ENCODE measurements around the gene GABRR3. TPM values are rescaled to one million over a fixed set of nuclear protein-coding genes. Genes with fewer than 3 reads are reported as not detected.

Gene GABRR3
- total RNA-seq, 1 experiment from 2014 or later: not detected

DNA sequence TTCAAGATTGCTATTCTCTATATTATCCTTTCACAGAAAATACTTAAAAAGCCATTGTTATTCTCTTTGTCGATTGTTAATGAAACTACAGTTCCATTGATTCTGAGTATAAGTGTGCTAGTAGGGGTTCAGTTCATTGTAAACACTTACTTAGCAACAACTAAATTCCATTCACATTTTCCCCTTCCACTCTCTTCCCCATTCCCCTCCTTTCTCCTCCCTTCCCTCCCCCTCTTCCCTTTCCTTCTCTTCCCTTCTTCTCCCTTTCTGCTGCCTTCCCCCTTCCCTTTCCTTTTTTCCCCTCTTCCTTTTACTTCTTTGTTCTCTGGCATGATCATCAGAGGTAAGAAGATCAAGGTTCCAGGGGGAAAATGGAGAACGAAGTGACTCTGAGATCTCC lies 41.6 kb downstream of the GABRR3 start:
- TF ChIP-seq, protein P1, sequence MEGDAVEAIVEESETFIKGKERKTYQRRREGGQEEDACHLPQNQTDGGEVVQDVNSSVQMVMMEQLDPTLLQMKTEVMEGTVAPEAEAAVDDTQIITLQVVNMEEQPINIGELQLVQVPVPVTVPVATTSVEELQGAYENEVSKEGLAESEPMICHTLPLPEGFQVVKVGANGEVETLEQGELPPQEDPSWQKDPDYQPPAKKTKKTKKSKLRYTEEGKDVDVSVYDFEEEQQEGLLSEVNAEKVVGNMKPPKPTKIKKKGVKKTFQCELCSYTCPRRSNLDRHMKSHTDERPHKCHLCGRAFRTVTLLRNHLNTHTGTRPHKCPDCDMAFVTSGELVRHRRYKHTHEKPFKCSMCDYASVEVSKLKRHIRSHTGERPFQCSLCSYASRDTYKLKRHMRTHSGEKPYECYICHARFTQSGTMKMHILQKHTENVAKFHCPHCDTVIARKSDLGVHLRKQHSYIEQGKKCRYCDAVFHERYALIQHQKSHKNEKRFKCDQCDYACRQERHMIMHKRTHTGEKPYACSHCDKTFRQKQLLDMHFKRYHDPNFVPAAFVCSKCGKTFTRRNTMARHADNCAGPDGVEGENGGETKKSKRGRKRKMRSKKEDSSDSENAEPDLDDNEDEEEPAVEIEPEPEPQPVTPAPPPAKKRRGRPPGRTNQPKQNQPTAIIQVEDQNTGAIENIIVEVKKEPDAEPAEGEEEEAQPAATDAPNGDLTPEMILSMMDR (IDR thresholded peaks at IDR 0.05; ENCODE audit: insufficient read depth in 1 of 2, low read depth in 1 of 2, low read length in 1 of 2, severe bottlenecking in 1 of 2, unreplicated experiment in 1 of 2): no peak
- Mint-ChIP-seq H3K36me3 (ENCODE audit: insufficient read depth, unreplicated experiment) (no peaks in the 10 kb centered on the region), H3K27ac (ENCODE audit: unreplicated experiment) (no peak overlapping the region), H3K4me3 (ENCODE audit: unreplicated experiment) (no peak overlapping the region), H3K9me3 (ENCODE audit: unreplicated experiment) (peaks cover 3% of the 10 kb centered on the region), H3K27me3 (ENCODE audit: insufficient read depth, unreplicated experiment) (peaks cover 3% of the 10 kb centered on the region), H3K4me1 (ENCODE audit: low read depth, unreplicated experiment) (no peaks in the 10 kb centered on the region)
- BruUV-seq (replicated peaks): no TSS peak
- Histone ChIP-seq H3K4me3 (ENCODE audit: low read depth, low read length) (no peak overlapping the region), H3K9me3 (no peaks in the 10 kb centered on the region), H3K4me1 (0 out of 2 replicates have a peak, but pooled peaks cover 9% of the 10 kb centered on the region), H3K27me3 (replicated peaks; ENCODE audit: control insufficient read depth, insufficient read depth, low read length) (no peaks in the 10 kb centered on the region), H3K36me3 (ENCODE audit: control insufficient read depth, insufficient read depth, low read length) (no peaks in the 10 kb centered on the region)
- no peak for DNase-seq
- ChIA-PET POLR2A (no interaction called here), CTCF (no interaction called here)
- intact Hi-C loops (cut with micrococcal nuclease; ENCODE audit: unreplicated experiment): no loop called here

DNA sequence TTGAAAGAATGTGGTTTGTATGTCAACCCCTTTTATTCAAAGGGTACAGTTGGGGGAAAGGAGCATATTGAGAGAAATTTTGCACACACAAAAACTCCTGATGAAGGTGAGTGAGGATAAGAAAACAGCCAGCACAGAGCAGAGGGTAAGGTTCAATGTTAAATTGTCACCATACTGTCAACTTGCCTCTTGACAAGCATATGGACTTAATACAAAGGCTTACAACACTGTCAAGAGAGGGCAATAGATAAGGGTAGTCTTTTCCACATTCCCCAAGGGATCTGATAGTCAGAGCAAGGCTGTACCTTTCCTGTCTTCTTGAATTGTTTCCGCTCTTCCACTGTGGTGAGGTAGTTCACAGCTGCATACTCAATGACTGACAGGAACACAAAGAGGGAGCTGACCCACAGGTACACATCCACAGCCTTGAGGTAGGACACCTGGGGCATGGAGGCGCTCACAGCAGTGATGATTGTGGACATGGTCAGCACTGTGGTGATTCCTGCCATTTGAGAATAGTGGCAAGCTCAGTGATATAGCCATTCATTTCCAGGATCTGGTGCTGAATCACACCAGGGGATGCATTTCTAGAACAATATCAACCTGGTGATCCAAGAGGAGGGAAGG lies 42.5 kb downstream of the GABRR3 start:
- ChIA-PET POLR2A (interaction anchor here (0.6 kb wide), 1 partner anchor 22 kb away, joined by 3 read pairs; no protein-coding TSS in a partner anchor), CTCF (interaction anchor here (0.6 kb wide), 1 partner anchor 17 kb away, joined by 3 read pairs; no protein-coding TSS in a partner anchor)
- Mint-ChIP-seq H3K4me3 (ENCODE audit: unreplicated experiment) (no peak overlapping the region), H3K27me3 (ENCODE audit: insufficient read depth, unreplicated experiment) (peaks cover 3% of the 10 kb centered on the region), H3K36me3 (ENCODE audit: insufficient read depth, unreplicated experiment) (no peaks in the 10 kb centered on the region), H3K27ac (ENCODE audit: unreplicated experiment) (no peak overlapping the region), H3K9me3 (ENCODE audit: unreplicated experiment) (peaks cover 9% of the 10 kb centered on the region), H3K4me1 (ENCODE audit: low read depth, unreplicated experiment) (no peaks in the 10 kb centered on the region)
- H3K36me3 ChIP-seq (ENCODE audit: control insufficient read depth, insufficient read depth, low read length): no peaks in the 10 kb centered on the region
- intact Hi-C loops (cut with micrococcal nuclease; ENCODE audit: unreplicated experiment): no loop called here
- no peaks in the 10 kb centered on the region for H3K9me3 ChIP-seq
- TF ChIP-seq, protein P1 (IDR thresholded peaks at IDR 0.05; ENCODE audit: insufficient read depth in 1 of 2, low read depth in 1 of 2, low read length in 1 of 2, severe bottlenecking in 1 of 2, unreplicated experiment in 1 of 2): no peak
- no peak for DNase-seq
- no peak overlapping the region for H3K4me3 ChIP-seq (ENCODE audit: low read depth, low read length)
- H3K27me3 ChIP-seq (replicated peaks; ENCODE audit: control insufficient read depth, insufficient read depth, low read length): no peaks in the 10 kb centered on the region
- no TSS peak for BruUV-seq (replicated peaks)
- 0 out of 2 replicates have a peak, but pooled peaks cover 9% of the 10 kb centered on the region for H3K4me1 ChIP-seq

DNA sequence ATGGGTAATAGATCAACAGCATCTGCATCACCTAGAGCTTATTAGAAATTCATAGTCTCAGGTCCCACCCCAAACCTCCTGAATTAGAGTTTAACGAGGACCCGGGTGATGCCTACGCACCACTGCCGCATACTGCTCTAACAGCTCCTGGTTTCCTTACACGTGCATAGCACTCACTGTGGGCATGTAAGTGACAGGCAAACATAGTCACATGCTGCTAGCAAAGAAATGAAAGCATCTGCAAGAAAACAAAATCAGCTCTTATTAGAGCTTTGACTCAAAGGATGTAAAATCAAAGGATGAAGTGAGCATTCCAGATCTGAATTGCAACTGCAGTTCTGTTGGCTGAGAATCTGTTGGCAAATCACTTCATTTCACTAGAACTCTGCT lies 43.8 kb downstream of the GABRR3 start:
- H3K4me1 ChIP-seq: 0 out of 2 replicates have a peak, but pooled peaks cover 9% of the 10 kb centered on the region
- no peak overlapping the region for H3K27ac Mint-ChIP-seq (ENCODE audit: unreplicated experiment)
- H3K9me3 ChIP-seq: no peaks in the 10 kb centered on the region
- ChIA-PET POLR2A (no interaction called here), CTCF (no interaction called here)
- no peak overlapping the region for H3K4me3 ChIP-seq (ENCODE audit: low read depth, low read length)
- H3K27me3 ChIP-seq (replicated peaks; ENCODE audit: control insufficient read depth, insufficient read depth, low read length): no peaks in the 10 kb centered on the region
- H3K4me3 Mint-ChIP-seq (ENCODE audit: unreplicated experiment): no peak overlapping the region
- peaks cover 9% of the 10 kb centered on the region for H3K9me3 Mint-ChIP-seq (ENCODE audit: unreplicated experiment)
- intact Hi-C loops (cut with micrococcal nuclease; ENCODE audit: unreplicated experiment): no loop called here
- no peak for DNase-seq
- BruUV-seq (replicated peaks): no TSS peak
- TF ChIP-seq, protein P1 (IDR thresholded peaks at IDR 0.05; ENCODE audit: insufficient read depth in 1 of 2, low read depth in 1 of 2, low read length in 1 of 2, severe bottlenecking in 1 of 2, unreplicated experiment in 1 of 2): no peak
- H3K4me1 Mint-ChIP-seq (ENCODE audit: low read depth, unreplicated experiment): no peaks in the 10 kb centered on the region
- no peaks in the 10 kb centered on the region for H3K27me3 Mint-ChIP-seq (ENCODE audit: insufficient read depth, unreplicated experiment)
- H3K36me3 Mint-ChIP-seq (ENCODE audit: insufficient read depth, unreplicated experiment): no peaks in the 10 kb centered on the region
- no peaks in the 10 kb centered on the region for H3K36me3 ChIP-seq (ENCODE audit: control insufficient read depth, insufficient read depth, low read length)

Measured in Caco-2 (cell line).